NCI-H2107 treated with DMSO at 0.1 percent for 48 hours (cell line): ENCODE results near the gene PHAX.
"Not testable (repeated sequence)": the region's sequence is repeated elsewhere in the genome, so short reads cannot be mapped to it uniquely, and the experiment has no call there.

Source experiments
- DNase-seq: peaks from one replicate; lab custom pipeline; 2025; ENCODE audit not compliant: unreplicated experiment; lab: John Stamatoyannopoulos, UW

Gene PHAX

GRCh38 chr5:126656401-126657007 lies 55.8 kb downstream of the PHAX start:
- DNase-seq = peak; percentile 35

DNA sequence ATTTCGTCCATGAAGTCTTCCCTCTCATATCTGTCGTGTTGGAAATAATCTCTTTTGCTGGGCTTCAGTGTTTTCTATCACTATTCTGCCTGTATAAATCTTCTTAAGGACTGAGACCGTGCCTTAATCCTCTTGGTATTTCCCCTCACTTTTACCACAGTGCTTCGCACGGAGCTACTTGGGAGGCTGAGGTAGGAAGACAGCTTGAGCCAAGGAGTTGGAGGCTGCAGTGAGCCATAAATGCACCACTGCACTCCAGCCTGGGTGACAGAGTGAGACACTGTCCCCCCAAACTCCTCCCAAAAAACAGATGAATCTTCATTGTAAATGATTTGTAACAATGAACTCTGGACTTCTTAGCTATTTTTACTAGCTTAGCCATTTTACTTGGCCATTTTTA lies 57.8 kb downstream of the PHAX start:
- no peak for DNase-seq

DNA sequence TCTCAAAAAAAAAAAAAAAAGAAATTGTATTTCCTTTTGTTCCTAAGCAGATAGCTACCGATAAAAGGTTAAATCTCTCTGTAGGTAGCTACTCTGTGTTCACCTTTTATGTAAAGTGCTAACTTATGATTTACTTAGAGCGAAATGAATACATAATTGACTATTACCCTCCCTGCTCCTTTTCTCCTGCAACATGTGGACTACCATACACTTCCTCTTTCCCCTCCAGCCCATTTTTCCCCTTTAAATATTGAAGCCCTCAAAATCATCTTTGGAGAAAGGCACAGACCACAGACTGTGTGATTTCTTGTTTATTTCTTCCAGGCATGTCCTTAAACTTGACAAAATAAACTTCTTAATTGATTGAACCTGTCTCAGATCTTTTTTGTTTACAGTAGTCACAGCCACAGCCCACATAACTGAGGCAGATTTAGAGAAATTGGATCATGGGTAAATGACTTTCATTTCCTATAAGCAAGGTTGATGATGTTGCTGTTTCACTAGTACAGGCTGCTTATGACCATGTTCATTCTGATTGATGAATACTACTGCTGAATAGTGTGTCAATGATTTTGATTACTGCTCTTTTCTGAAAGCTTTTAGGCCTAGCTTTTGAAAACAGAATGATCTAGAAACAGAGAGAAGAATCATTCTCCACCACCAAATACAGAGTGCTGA lies 59.2 kb downstream of the PHAX start:
- no peak for DNase-seq

- no peak for DNase-seq
These were observed 63.8 kb downstream of the PHAX start for GRCh38 chr5:126664586-126664985.

- DNase-seq = not testable (repeated sequence)
These were observed 69.4 kb downstream of the PHAX start for GRCh38 chr5:126670109-126670508.

DNA sequence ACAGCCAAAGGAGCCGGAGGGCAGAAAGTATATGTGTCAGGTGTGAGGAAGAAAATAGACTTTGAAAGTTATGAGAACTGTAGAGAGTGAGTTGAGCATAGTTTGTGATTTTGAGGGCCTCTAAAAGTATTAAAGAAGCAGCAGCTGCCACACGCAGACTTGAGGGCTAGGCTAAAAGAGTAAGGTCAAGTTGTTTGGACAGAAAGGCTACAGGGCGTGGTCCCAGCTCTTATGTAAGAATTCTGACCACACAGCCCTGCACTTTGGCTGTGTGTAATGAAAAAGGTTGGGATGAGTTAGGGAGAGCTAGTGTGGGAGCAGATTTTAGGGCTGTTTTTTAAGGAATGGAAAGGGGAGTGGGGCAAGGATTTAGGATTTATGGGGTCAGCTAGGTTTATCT lies 70.9 kb downstream of the PHAX start:
- DNase-seq = not testable (repeated sequence)

DNA sequence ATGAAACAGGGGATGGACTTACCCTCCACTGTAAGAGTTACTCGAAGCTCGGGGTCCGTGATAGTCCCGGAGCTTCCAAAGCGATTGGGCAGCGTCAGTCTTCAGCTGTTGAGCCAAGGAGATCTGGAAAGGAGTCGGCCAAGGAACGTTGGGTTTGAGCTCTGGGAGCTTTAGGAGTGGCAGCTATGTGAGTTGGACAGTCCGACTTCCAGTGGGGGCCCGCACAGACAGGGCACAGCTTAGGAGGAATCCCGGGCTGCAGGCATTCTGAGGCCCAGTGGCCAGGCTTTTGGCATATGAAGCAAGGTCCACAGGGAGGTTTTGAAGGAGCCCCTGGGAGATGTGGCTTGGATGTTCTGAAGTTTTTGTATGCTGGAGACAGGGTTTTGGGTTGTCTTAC lies 72.7 kb downstream of the PHAX start:
- no peak for DNase-seq

- DNase-seq = no peak
These were observed 73.4 kb downstream of the PHAX start for GRCh38 chr5:126674145-126674544.

DNA sequence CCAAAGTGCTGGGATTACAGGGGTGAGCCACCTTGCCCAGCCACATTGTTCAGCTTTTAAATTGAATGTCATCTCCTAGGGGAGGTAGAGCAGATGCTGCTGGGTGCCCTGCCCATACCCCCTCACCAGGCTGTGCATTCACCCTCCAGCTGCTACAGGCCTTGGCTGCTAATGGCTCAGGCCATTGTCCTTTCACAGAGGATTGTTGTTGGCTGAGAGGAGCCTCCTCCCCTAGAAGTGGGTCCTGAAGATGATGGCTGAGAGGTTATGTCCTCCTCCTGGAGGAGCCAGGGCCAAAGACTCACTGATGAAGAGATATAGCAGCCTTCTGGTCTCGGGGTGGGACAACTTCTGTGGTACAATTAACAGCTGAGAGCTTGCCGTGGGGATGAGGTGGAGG lies 74.6 kb downstream of the PHAX start:
- no peak for DNase-seq

DNA sequence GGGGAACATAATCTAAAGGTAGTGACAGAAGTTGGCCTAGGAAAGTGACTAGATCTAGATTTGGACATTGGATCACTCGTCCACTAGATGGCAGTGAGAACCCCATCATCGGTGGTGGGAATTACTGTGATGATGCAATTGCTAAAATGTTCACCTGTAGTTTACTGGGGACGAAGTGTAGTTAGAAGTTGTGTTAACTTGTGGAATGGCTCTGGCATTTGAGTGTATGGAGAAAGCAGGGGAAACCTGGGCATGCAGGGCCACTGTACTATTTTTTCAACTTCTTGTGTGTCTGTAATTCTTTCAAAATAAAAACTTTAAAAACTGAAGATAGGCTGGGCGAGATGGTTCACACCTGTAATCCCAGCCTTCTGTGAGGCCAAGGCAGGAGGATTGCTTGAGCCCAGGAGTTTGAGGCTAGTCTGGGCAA lies 75.5 kb downstream of the PHAX start:
- peak; percentile 50 for DNase-seq
